ENCODE measurements around the gene GALNT9. TPM values are rescaled to one million over a fixed set of nuclear protein-coding genes. Genes with fewer than 3 reads are reported as not detected.
A peak's percentile ranks its signal among the peaks of the same experiment; 100 is the strongest.

The GALNT9 gene
- total RNA-seq, 2 donors from 2014 or later = 0.41 TPM; not detected in 1

- H3K36me3 Mint-ChIP-seq = no peaks in the 10 kb centered on the region
- no peak overlapping the region for H3K27ac Mint-ChIP-seq
Observed at GRCh38 chr12:132237772-132238487, 91.5 kb downstream of the GALNT9 start.

GRCh38 chr12:132236930-132237771, 92.2 kb downstream of the GALNT9 start:
- Mint-ChIP-seq H3K36me3 (no peaks in the 10 kb centered on the region), H3K9me3 (peaks cover 0 to 8% of the 10 kb centered on the region in 2 donors), H3K27ac (no peak overlapping the region)
- ATAC-seq (no peak), DNase-seq (ENCODE audit: low spot score in 2 of 2) (no peak)

More at GRCh38 chr12:132237772-132238487, 91.5 kb downstream of the GALNT9 start:
- no peak for DNase-seq (ENCODE audit: low spot score in 2 of 2)
- ATAC-seq = no peak
- peaks cover 0 to 8% of the 10 kb centered on the region in 2 donors for H3K9me3 Mint-ChIP-seq

- H3K9me3 Mint-ChIP-seq = peaks cover 0 to 8% of the 10 kb centered on the region in 2 donors
- H3K36me3 Mint-ChIP-seq = no peaks in the 10 kb centered on the region
- DNase-seq (ENCODE audit: low spot score in 2 of 2) (no peak), ATAC-seq (no peak)
- H3K27ac Mint-ChIP-seq = no peak overlapping the region
Observed at GRCh38 chr12:132236129-132236929, 93.1 kb downstream of the GALNT9 start.

- DNase-seq (ENCODE audit: low spot score in 2 of 2) = no peak
- no peak for ATAC-seq
- peaks cover 0 to 8% of the 10 kb centered on the region in 2 donors for H3K9me3 Mint-ChIP-seq
Observed at GRCh38 chr12:132235116-132235820, 94.1 kb downstream of the GALNT9 start.

GRCh38 chr12:132230381-132230780, 99.0 kb downstream of the GALNT9 start:
- Mint-ChIP-seq H3K27ac (no peak overlapping the region), H3K36me3 (no peaks in the 10 kb centered on the region), H3K9me3 (no peaks in the 10 kb centered on the region)
- ATAC-seq (no peak), DNase-seq (ENCODE audit: low spot score in 2 of 2) (no peak)

More at GRCh38 chr12:132235116-132235820, 94.1 kb downstream of the GALNT9 start:
- Mint-ChIP-seq H3K27ac (no peak overlapping the region), H3K36me3 (no peaks in the 10 kb centered on the region)

- ATAC-seq = no peak
- no peaks in the 10 kb centered on the region for H3K36me3 Mint-ChIP-seq
- no peak for DNase-seq (ENCODE audit: low spot score in 2 of 2)
- no peak overlapping the region for H3K27ac Mint-ChIP-seq
- H3K9me3 Mint-ChIP-seq = no peaks in the 10 kb centered on the region
Observed at GRCh38 chr12:132229926-132230325, 99.5 kb downstream of the GALNT9 start.

- H3K27ac Mint-ChIP-seq = no peak overlapping the region
- ATAC-seq (no peak), DNase-seq (ENCODE audit: low spot score in 2 of 2) (no peak)
- H3K36me3 Mint-ChIP-seq = no peaks in the 10 kb centered on the region
- H3K9me3 Mint-ChIP-seq = no peaks in the 10 kb centered on the region
Observed at GRCh38 chr12:132229193-132229760, 100.1 kb downstream of the GALNT9 start.

- H3K36me3 Mint-ChIP-seq = no peaks in the 10 kb centered on the region
- no peak overlapping the region for H3K27ac Mint-ChIP-seq
- H3K9me3 Mint-ChIP-seq = no peaks in the 10 kb centered on the region
- no peak for DNase-seq (ENCODE audit: low spot score in 2 of 2)
- no peak for ATAC-seq
Observed at GRCh38 chr12:132228476-132229192, 100.8 kb downstream of the GALNT9 start.

GRCh38 chr12:132227782-132228475, 101.5 kb downstream of the GALNT9 start:
- no peak for ATAC-seq
- H3K9me3 Mint-ChIP-seq = no peaks in the 10 kb centered on the region
- no peak overlapping the region for H3K27ac Mint-ChIP-seq

GRCh38 chr12:132227118-132227517, 102.3 kb downstream of the GALNT9 start:
- DNase-seq (ENCODE audit: low spot score in 2 of 2) = no peak
- no peak for ATAC-seq
- Mint-ChIP-seq H3K27ac (no peak overlapping the region), H3K36me3 (no peaks in the 10 kb centered on the region), H3K9me3 (no peaks in the 10 kb centered on the region)

More at GRCh38 chr12:132227782-132228475, 101.5 kb downstream of the GALNT9 start:
- no peaks in the 10 kb centered on the region for H3K36me3 Mint-ChIP-seq
- DNase-seq (ENCODE audit: low spot score in 2 of 2) = no peak

GRCh38 chr12:132226604-132227003, 102.8 kb downstream of the GALNT9 start:
- Mint-ChIP-seq H3K27ac (no peak overlapping the region), H3K36me3 (no peaks in the 10 kb centered on the region), H3K9me3 (no peaks in the 10 kb centered on the region)
- DNase-seq (ENCODE audit: low spot score in 2 of 2) = no peak
- no peak for ATAC-seq

- no peaks in the 10 kb centered on the region for H3K9me3 Mint-ChIP-seq
- H3K27ac Mint-ChIP-seq = no peak overlapping the region
- peak in 1 of 2 donors; percentile 27 for ATAC-seq
- H3K36me3 Mint-ChIP-seq = no peaks in the 10 kb centered on the region
- DNase-seq (ENCODE audit: low spot score in 2 of 2) = no peak
Observed at GRCh38 chr12:132225214-132225613, 104.2 kb downstream of the GALNT9 start.

GRCh38 chr12:132224484-132224883, 104.9 kb downstream of the GALNT9 start:
- ATAC-seq (peak in 1 of 2 donors; percentile 30), DNase-seq (ENCODE audit: low spot score in 2 of 2) (no peak)
- no peak overlapping the region for H3K27ac Mint-ChIP-seq
- no peaks in the 10 kb centered on the region for H3K36me3 Mint-ChIP-seq
- H3K9me3 Mint-ChIP-seq = no peaks in the 10 kb centered on the region

- ATAC-seq (peak in 1 of 2 donors; percentile 24), DNase-seq (ENCODE audit: low spot score in 2 of 2) (no peak)
- no peak overlapping the region for H3K27ac Mint-ChIP-seq
- H3K36me3 Mint-ChIP-seq = no peaks in the 10 kb centered on the region
- no peaks in the 10 kb centered on the region for H3K9me3 Mint-ChIP-seq
Observed at GRCh38 chr12:132222808-132223173, 106.6 kb downstream of the GALNT9 start.

Data from activated naive CD4-positive, alpha-beta T cell treated with anti-CD3 and anti-CD28 coated beads, Interleukin-2, amount 50 U/mL, for 72 hours (primary cell).